Measurements from ENCODE around the gene DNALI1. TPM values are rescaled to one million over a fixed set of nuclear protein-coding genes. Genes with fewer than 3 reads are reported as not detected.
A peak's percentile ranks its signal among the peaks of the same experiment; 100 is the strongest.

Gene DNALI1
- total and polyA plus RNA-seq, 10 of the 15 experiments (the other 5 are each of a cell fraction or from before 2014, with no cell fraction given): 0.03 to 0.13 (median 0.05) TPM; not detected in 7

- ChIA-PET RAD21 (ENCODE audit: unreplicated experiment) (interaction anchor here (0.7 to 2.1 kb wide), 9 partner anchors 8 to 169 kb away, joined by 3 to 13 read pairs (median 6); partner anchors contain the start of genes GNL2, SNIP1 and ZC3H12A), SMC1A (ENCODE audit: uncharacterized antibody, unreplicated experiment) (interaction anchor here (1.2 to 2.1 kb wide), 4 partner anchors 11 to 43 kb away, joined by 3 to 6 read pairs (median 4); no protein-coding TSS in a partner anchor), CTCF (interaction anchor here (0.7 to 5.1 kb wide), 8 partner anchors 11 to 169 kb away, joined by 3 to 26 read pairs (median 6); partner anchors contain the start of gene SNIP1), POLR2A (interaction anchor here (0.6 to 2.7 kb wide), 6 partner anchors 35 to 127 kb away, joined by 3 to 28 read pairs (median 4); partner anchors contain the start of genes SNIP1 and ZC3H12A)
- peaks cover 0 to 15% of the 10 kb centered on the region in 2 experiments; a peak in 2 of 4 replicates for H3K36me3 ChIP-seq (ENCODE audit: control insufficient read depth in 2 of 2, insufficient read depth in 2 of 2, low read length in 1 of 2)
- FAIRE-seq (no peak), DNase-seq (ENCODE audit: low read depth, low spot score) (no peak), ATAC-seq (peak; percentile 64)
- no peaks in the 10 kb centered on the region for H4K20me1 ChIP-seq (ENCODE audit: control insufficient read depth, insufficient read depth)
- H3K27me3 ChIP-seq (replicated peaks in 1 of 2; ENCODE audit: control insufficient read depth in 2 of 2, insufficient read depth in 2 of 2, low read length in 1 of 2): no peaks in the 10 kb centered on the region
- no TSS peak for BruUV-seq (replicated peaks)
- H3K9me3 ChIP-seq (replicated peaks; ENCODE audit: control insufficient read depth, insufficient read depth, low read length): no peaks in the 10 kb centered on the region
- peak overlapping the region; percentile 92 for H3K4me2 ChIP-seq (ENCODE audit: control insufficient read depth, insufficient read depth)
- intact Hi-C loops (cut with micrococcal nuclease; ENCODE audit: unreplicated experiment) (loop anchor here (2.0 to 5.0 kb wide), 2 partner anchors 35 to 38 kb away; partner anchors contain the start of gene SNIP1), in situ Hi-C loops (cut with MboI) (no loop called here)
- peak overlapping the region; percentile 82 for H3K4me3 ChIP-seq
- peak overlapping the region; percentile 65 for H2AFZ ChIP-seq (ENCODE audit: control insufficient read depth, low read depth, low read length)
- peaks cover 17% of the 10 kb centered on the region for H3K79me2 ChIP-seq (ENCODE audit: control insufficient read depth, insufficient read depth, low read length)
- no peak overlapping the region for H3K27ac ChIP-seq (ENCODE audit: control insufficient read depth, insufficient read depth)
- no peak for TF ChIP-seq GABPA (IDR thresholded peaks at IDR 0.05; ENCODE audit: low read depth)
- TF ChIP-seq, protein P1, sequence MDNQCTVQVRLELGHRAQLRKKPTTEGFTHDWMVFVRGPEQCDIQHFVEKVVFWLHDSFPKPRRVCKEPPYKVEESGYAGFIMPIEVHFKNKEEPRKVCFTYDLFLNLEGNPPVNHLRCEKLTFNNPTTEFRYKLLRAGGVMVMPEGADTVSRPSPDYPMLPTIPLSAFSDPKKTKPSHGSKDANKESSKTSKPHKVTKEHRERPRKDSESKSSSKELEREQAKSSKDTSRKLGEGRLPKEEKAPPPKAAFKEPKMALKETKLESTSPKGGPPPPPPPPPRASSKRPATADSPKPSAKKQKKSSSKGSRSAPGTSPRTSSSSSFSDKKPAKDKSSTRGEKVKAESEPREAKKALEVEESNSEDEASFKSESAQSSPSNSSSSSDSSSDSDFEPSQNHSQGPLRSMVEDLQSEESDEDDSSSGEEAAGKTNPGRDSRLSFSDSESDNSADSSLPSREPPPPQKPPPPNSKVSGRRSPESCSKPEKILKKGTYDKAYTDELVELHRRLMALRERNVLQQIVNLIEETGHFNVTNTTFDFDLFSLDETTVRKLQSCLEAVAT (IDR thresholded peaks at IDR 0.05): 0 out of 2 replicates have a peak, but pooled peaks have one; percentile 28
- TF ChIP-seq HDGF (IDR thresholded peaks at IDR 0.05): 0 out of 2 replicates have a peak, but pooled peaks have one; percentile 23
- TF ChIP-seq, protein P2, sequence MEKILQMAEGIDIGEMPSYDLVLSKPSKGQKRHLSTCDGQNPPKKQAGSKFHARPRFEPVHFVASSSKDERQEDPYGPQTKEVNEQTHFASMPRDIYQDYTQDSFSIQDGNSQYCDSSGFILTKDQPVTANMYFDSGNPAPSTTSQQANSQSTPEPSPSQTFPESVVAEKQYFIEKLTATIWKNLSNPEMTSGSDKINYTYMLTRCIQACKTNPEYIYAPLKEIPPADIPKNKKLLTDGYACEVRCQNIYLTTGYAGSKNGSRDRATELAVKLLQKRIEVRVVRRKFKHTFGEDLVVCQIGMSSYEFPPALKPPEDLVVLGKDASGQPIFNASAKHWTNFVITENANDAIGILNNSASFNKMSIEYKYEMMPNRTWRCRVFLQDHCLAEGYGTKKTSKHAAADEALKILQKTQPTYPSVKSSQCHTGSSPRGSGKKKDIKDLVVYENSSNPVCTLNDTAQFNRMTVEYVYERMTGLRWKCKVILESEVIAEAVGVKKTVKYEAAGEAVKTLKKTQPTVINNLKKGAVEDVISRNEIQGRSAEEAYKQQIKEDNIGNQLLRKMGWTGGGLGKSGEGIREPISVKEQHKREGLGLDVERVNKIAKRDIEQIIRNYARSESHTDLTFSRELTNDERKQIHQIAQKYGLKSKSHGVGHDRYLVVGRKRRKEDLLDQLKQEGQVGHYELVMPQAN (conservative IDR thresholded peaks at IDR 0.05): peak; percentile 36
- TF ChIP-seq MXI1 (IDR thresholded peaks at IDR 0.05; ENCODE audit: low read depth, low read length): 0 out of 2 replicates have a peak, but pooled peaks have one; percentile 38
- peak in 1 of 2 experiments; percentile 78; a peak in 2 of 3 replicates for TF ChIP-seq EGR1 (IDR thresholded peaks at IDR 0.05; ENCODE audit: borderline replicate concordance in 1 of 2, low read depth in 2 of 2, low read length in 2 of 2)
- no peak for TF ChIP-seq ELK1 (IDR thresholded peaks at IDR 0.05; ENCODE audit: low read depth, low read length)
- peak; percentile 94 for TF ChIP-seq BMI1 (IDR thresholded peaks at IDR 0.05; ENCODE audit: borderline replicate concordance)
- TF ChIP-seq PKNOX1 (IDR thresholded peaks at IDR 0.05): peak; percentile 83
- peaks cover 13% of the 10 kb centered on the region for H3K4me1 ChIP-seq (ENCODE audit: control insufficient read depth, insufficient read depth, low read length)
- H3K9ac ChIP-seq (ENCODE audit: control insufficient read depth, insufficient read depth, low read length): peak overlapping the region; percentile 55; the same call in 1 of the 2 replicates
- 1% methylated on average over 19 of the region's 26 CpGs for WGBS (ENCODE audit: insufficient coverage, insufficient replicate concordance, low lambda C conversion rate, missing lambda C conversion rate)
Observed at GRCh38 chr1:37513795-37514349, 42.9 kb upstream of the DNALI1 start.
